K562 (cell line): ENCODE data around the gene NHS. TPM values are rescaled to one million over a fixed set of nuclear protein-coding genes. Genes with fewer than 3 reads are reported as not detected.

Source experiments
- ATAC-seq: fragments of 200-7000 bp; cut with Tn5 transposase; 3 replicates; pipeline ENCODE4 v1.9.1; 2020; ENCODE audit warnings: moderate library complexity
- BruUV-seq: library from RNA; stranded (reverse); fragments of 400-500 nt; replicated peaks from 2 replicates; lab custom pipeline; 2021; lab: Mats Ljungman, UMichigan
- CTCF ChIA-PET: fragments of 300-600 bp; formaldehyde crosslinking; extraction: SDS; loops from one replicate; lab custom pipeline; 2021; ENCODE audit warnings: low intra/inter-chr PET ratio; lab: Yijun Ruan, JAX
- POLR2A ChIA-PET: fragments of 300-600, 350-650 bp; sonication (Branson Sonifier 250); formaldehyde crosslinking; extraction: SDS; loops from one replicate; lab custom pipeline; 2021; ENCODE audit warnings: antibody characterized with exemption, inconsistent platforms; lab: Yijun Ruan, JAX
- DNase-seq, 4 experiments: peaks; one replicate each; pipeline versions ENCODE4 v3.0.0 to v3.0.0-alpha.2; 2011 to 2018; ENCODE audit warnings: low spot score in 3 of 4, mixed read lengths in 3 of 4; ENCODE audit errors: extremely low read depth in 1 of 4
- FAIRE-seq: peaks from 2 replicates; lab custom pipeline; 2011; peaks lifted over from hg19 to GRCh38; lab: Jason Lieb, UNC
- H2AFZ ChIP-seq: 2 replicates; pipeline ENCODE4 v1.6.0; 2011; ENCODE audit warnings: low read depth, low read length, control low read depth, inconsistent platforms
- H3K27ac ChIP-seq: fragments of 200-600 bp; 3 replicates; pipeline ENCODE4 v1.8.0; 2011; ENCODE audit warnings: low read depth, mild to moderate bottlenecking, control low read depth, inconsistent platforms, low read length, moderate library complexity, mixed read lengths; ENCODE audit errors: extremely low read depth
- H3K27me3 ChIP-seq, 2 experiments: fragments of 300-600 bp in 1 of 2; 2 replicates in 1 of 2; 3 replicates in 1 of 2; pipeline versions ENCODE4 v1.6.0 to v1.8.0; 2011; ENCODE audit warnings: inconsistent platforms in 2 of 2, low read length in 2 of 2, mild to moderate bottlenecking in 1 of 2, mixed read lengths in 1 of 2, moderate library complexity in 1 of 2; ENCODE audit not compliant: control insufficient read depth in 2 of 2, insufficient read depth in 2 of 2
- H3K36me3 ChIP-seq: fragments of 300-600 bp; 3 replicates; pipeline ENCODE4 v1.8.0; 2011; ENCODE audit warnings: mild to moderate bottlenecking, low read length, inconsistent platforms; ENCODE audit not compliant: control insufficient read depth, insufficient read depth
- H3K4me1 ChIP-seq, 2 experiments: fragments of 200-600 bp in 1 of 2; replicated peaks in 1 of 2; 2 replicates in 1 of 2; 3 replicates in 1 of 2; pipeline versions ENCODE4 v1.5.1 to v1.8.0; 2011; ENCODE audit warnings: inconsistent platforms in 2 of 2, low read length in 2 of 2, mild to moderate bottlenecking in 1 of 2, mixed read lengths in 1 of 2, moderate library complexity in 1 of 2; ENCODE audit not compliant: control insufficient read depth in 2 of 2, insufficient read depth in 2 of 2
- H3K4me2 ChIP-seq: 2 replicates; pipeline ENCODE4 v1.6.1; 2011; ENCODE audit warnings: low read length, control low read depth, inconsistent platforms, mixed read lengths; ENCODE audit not compliant: insufficient read depth
- H3K4me3 ChIP-seq: fragments of 200-600 bp; sonication (generic), shearing (Covaris generic); 2 replicates; pipeline ENCODE4 v1.5.1; 2016; ENCODE audit warnings: control low read depth, inconsistent platforms
- H3K79me2 ChIP-seq: fragments of 200-600 bp; 3 replicates; pipeline ENCODE4 v1.8.0; 2011; ENCODE audit warnings: low read length, inconsistent platforms; ENCODE audit not compliant: control insufficient read depth, insufficient read depth
- H3K9ac ChIP-seq, 2 experiments: 2 replicates each; pipeline versions ENCODE4 v1.6.0 to v1.6.1; 2011; ENCODE audit warnings: low read depth in 2 of 2, low read length in 2 of 2, control low read depth in 1 of 2, inconsistent platforms in 1 of 2, mild to moderate bottlenecking in 1 of 2, mixed read lengths in 1 of 2; ENCODE audit not compliant: insufficient read depth in 1 of 2
- H3K9me1 ChIP-seq: one replicate; pipeline ENCODE4 v1.6.0; 2011; ENCODE audit warnings: inconsistent platforms, mild to moderate bottlenecking, low read length, moderate library complexity; ENCODE audit not compliant: control insufficient read depth, insufficient read depth
- H3K9me3 ChIP-seq: replicated peaks from 2 replicates; pipeline ENCODE4 v1.5.1; 2011; ENCODE audit warnings: low read depth, low read length, inconsistent platforms; ENCODE audit not compliant: control insufficient read depth, insufficient read depth
- H4K20me1 ChIP-seq: replicated peaks from 2 replicates; pipeline ENCODE4 v1.6.1; 2011; ENCODE audit warnings: low read length, inconsistent platforms, mixed read lengths; ENCODE audit not compliant: control insufficient read depth, insufficient read depth
- BDP1 ChIP-seq: IDR thresholded peaks from 3 replicates; pipeline ENCODE4 v1.6.1; 2011; ENCODE audit not compliant: insufficient read length, insufficient read depth
- ETV5 ChIP-seq: sonication (generic); formaldehyde crosslinking; IDR thresholded peaks from 2 replicates; pipeline ENCODE4 v1.4.0; 2020; ENCODE audit warnings: low read depth, mild to moderate bottlenecking, missing genetic modification reagents
- EZH2 ChIP-seq: IDR thresholded peaks from 2 replicates; pipeline ENCODE4 v1.6.1; 2012; ENCODE audit warnings: low read depth, mild to moderate bottlenecking, inconsistent platforms, low read length, borderline replicate concordance
- HNRNPH1 ChIP-seq: fragments of 200-400 bp; formaldehyde crosslinking; optimal IDR thresholded peaks from 2 replicates; pipeline ENCODE3; 2017; ENCODE audit warnings: low read depth, mild to moderate bottlenecking, low read length, moderate library complexity
- PPARD ChIP-seq: fragments of 250-450 bp; sonication (Bioruptor Pico); IDR thresholded peaks from 2 replicates; pipeline ENCODE4 v1.8.0; 2022; ENCODE audit warnings: inconsistent platforms, mild to moderate bottlenecking, moderate library complexity
- ZNF134 ChIP-seq: fragments of 250-450 bp; sonication (Bioruptor Pico); conservative IDR thresholded peaks from 2 replicates; pipeline ENCODE4 v1.4.0; 2020
- ZNF695 ChIP-seq: fragments of 450-650 bp; formaldehyde crosslinking; IDR thresholded peaks from 2 replicates; pipeline ENCODE4 v1.4.0; 2020; ENCODE audit warnings: mild to moderate bottlenecking, moderate library complexity
- ZNF76 ChIP-seq: fragments of 250-450 bp; sonication (Bioruptor Pico); IDR thresholded peaks from 2 replicates; pipeline ENCODE4 v1.4.0; 2020; ENCODE audit warnings: mild to moderate bottlenecking, moderate library complexity, borderline replicate concordance
- WGBS: fragments of 100-300 bp; shearing (Covaris generic); methylation state at CpG from one replicate; pipeline ENCODE4 v1.1.6; 2016; ENCODE audit warnings: low coverage, mixed read lengths; ENCODE audit not compliant: insufficient coverage; ENCODE audit errors: missing lambda C conversion rate; 5-methylcytosine and 5-hydroxymethylcytosine counted together
- in situ Hi-C: fragments of 300-500 bp; cut with MboI; formaldehyde crosslinking; loops from 4 replicates; pipeline ENCODE4 v1.15.0; 2018; ENCODE audit warnings: inconsistent platforms, mixed read lengths
- intact Hi-C: fragments of 100-400 bp; cut with micrococcal nuclease; formaldehyde crosslinking; loops from 2 replicates; pipeline ENCODE4 v1.14.2; 2022
- polyA plus RNA-seq, 8 experiments: library from polyadenylated mRNA; depleted of rRNA in 4 of 8; stranded (reverse) in 5 of 8; unstranded in 3 of 8; fragments of >200 nt; fragmentation: Nextera tagmentation in 2 of 8; fragmentation: Illumina TruSeq in 1 of 8; extraction: Ambion mirVana in 2 of 8; extraction: Trizol in 1 of 8; gene quantifications; 2 replicates each; pipeline versions ENCODE4 v1.2.1 to v1.2.3, GENCODE V29; 2011 to 2014; ENCODE audit warnings: inconsistent platforms in 1 of 8, missing spikeins in 1 of 8
- total RNA-seq, 7 experiments: library from RNA; depleted of rRNA in 6 of 7; stranded (reverse); fragments of >200 nt in 6 of 7; fragmentation: Illumina TruSeq in 2 of 7; extraction: Trizol in 2 of 7; gene quantifications; 2 replicates each; pipeline versions ENCODE4 v1.2.1 to v1.2.3, GENCODE V29; 2011 to 2021; ENCODE audit warnings: low replicate concordance in 1 of 7
- TF ChIP-seq, protein P1 (sequence below): fragments of 150-350 bp; conservative IDR thresholded peaks from 2 replicates; pipeline ENCODE4 v1.6.1; 2014; ENCODE audit warnings: low read length
- TF ChIP-seq, protein P2 (sequence below): fragments of 450-650 bp; IDR thresholded peaks from 2 replicates; pipeline ENCODE4 v1.6.1; 2016; ENCODE audit warnings: mild to moderate bottlenecking, moderate library complexity

The NHS gene
- total and polyA plus RNA-seq, 9 of the 15 experiments (the other 6 are each of a cell fraction or from before 2014, with no cell fraction given) = 0.02 TPM; not detected in 8

GRCh38 chrX:17438221-17438620 is 63.2 kb downstream of the NHS start:
- no peaks in the 10 kb centered on the region for H3K79me2 ChIP-seq
- H3K9me1 ChIP-seq = no peaks in the 10 kb centered on the region
- no TSS peak for BruUV-seq
- FAIRE-seq = no peak
- no peak overlapping the region for H2AFZ ChIP-seq
- in situ Hi-C loops (no loop called here), intact Hi-C loops (no loop called here)
- H3K27me3 ChIP-seq = no peaks in the 10 kb centered on the region
- no peaks in the 10 kb centered on the region for H3K4me1 ChIP-seq
- H3K4me3 ChIP-seq = no peak overlapping the region
- no peak overlapping the region for H3K4me2 ChIP-seq
- 0% methylated on average over 5 of the region's 6 CpGs for WGBS
- H3K9ac ChIP-seq = no peak overlapping the region
- POLR2A ChIA-PET = no interaction called here
- H3K36me3 ChIP-seq = no peaks in the 10 kb centered on the region
- no peak for DNase-seq
- H3K9me3 ChIP-seq = no peaks in the 10 kb centered on the region
- H3K27ac ChIP-seq = no peak overlapping the region
- no peak for ATAC-seq
- CTCF ChIA-PET = no interaction called here
- H4K20me1 ChIP-seq = no peaks in the 10 kb centered on the region
- TF ChIP-seq, protein P1, sequence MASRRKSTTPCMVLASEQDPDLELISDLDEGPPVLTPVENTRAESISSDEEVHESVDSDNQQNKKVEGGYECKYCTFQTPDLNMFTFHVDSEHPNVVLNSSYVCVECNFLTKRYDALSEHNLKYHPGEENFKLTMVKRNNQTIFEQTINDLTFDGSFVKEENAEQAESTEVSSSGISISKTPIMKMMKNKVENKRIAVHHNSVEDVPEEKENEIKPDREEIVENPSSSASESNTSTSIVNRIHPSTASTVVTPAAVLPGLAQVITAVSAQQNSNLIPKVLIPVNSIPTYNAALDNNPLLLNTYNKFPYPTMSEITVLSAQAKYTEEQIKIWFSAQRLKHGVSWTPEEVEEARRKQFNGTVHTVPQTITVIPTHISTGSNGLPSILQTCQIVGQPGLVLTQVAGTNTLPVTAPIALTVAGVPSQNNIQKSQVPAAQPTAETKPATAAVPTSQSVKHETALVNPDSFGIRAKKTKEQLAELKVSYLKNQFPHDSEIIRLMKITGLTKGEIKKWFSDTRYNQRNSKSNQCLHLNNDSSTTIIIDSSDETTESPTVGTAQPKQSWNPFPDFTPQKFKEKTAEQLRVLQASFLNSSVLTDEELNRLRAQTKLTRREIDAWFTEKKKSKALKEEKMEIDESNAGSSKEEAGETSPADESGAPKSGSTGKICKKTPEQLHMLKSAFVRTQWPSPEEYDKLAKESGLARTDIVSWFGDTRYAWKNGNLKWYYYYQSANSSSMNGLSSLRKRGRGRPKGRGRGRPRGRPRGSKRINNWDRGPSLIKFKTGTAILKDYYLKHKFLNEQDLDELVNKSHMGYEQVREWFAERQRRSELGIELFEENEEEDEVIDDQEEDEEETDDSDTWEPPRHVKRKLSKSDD = no peak
- no peak for TF ChIP-seq ETV5 (CRISPR knock-in tag)
- TF ChIP-seq, protein P2, sequence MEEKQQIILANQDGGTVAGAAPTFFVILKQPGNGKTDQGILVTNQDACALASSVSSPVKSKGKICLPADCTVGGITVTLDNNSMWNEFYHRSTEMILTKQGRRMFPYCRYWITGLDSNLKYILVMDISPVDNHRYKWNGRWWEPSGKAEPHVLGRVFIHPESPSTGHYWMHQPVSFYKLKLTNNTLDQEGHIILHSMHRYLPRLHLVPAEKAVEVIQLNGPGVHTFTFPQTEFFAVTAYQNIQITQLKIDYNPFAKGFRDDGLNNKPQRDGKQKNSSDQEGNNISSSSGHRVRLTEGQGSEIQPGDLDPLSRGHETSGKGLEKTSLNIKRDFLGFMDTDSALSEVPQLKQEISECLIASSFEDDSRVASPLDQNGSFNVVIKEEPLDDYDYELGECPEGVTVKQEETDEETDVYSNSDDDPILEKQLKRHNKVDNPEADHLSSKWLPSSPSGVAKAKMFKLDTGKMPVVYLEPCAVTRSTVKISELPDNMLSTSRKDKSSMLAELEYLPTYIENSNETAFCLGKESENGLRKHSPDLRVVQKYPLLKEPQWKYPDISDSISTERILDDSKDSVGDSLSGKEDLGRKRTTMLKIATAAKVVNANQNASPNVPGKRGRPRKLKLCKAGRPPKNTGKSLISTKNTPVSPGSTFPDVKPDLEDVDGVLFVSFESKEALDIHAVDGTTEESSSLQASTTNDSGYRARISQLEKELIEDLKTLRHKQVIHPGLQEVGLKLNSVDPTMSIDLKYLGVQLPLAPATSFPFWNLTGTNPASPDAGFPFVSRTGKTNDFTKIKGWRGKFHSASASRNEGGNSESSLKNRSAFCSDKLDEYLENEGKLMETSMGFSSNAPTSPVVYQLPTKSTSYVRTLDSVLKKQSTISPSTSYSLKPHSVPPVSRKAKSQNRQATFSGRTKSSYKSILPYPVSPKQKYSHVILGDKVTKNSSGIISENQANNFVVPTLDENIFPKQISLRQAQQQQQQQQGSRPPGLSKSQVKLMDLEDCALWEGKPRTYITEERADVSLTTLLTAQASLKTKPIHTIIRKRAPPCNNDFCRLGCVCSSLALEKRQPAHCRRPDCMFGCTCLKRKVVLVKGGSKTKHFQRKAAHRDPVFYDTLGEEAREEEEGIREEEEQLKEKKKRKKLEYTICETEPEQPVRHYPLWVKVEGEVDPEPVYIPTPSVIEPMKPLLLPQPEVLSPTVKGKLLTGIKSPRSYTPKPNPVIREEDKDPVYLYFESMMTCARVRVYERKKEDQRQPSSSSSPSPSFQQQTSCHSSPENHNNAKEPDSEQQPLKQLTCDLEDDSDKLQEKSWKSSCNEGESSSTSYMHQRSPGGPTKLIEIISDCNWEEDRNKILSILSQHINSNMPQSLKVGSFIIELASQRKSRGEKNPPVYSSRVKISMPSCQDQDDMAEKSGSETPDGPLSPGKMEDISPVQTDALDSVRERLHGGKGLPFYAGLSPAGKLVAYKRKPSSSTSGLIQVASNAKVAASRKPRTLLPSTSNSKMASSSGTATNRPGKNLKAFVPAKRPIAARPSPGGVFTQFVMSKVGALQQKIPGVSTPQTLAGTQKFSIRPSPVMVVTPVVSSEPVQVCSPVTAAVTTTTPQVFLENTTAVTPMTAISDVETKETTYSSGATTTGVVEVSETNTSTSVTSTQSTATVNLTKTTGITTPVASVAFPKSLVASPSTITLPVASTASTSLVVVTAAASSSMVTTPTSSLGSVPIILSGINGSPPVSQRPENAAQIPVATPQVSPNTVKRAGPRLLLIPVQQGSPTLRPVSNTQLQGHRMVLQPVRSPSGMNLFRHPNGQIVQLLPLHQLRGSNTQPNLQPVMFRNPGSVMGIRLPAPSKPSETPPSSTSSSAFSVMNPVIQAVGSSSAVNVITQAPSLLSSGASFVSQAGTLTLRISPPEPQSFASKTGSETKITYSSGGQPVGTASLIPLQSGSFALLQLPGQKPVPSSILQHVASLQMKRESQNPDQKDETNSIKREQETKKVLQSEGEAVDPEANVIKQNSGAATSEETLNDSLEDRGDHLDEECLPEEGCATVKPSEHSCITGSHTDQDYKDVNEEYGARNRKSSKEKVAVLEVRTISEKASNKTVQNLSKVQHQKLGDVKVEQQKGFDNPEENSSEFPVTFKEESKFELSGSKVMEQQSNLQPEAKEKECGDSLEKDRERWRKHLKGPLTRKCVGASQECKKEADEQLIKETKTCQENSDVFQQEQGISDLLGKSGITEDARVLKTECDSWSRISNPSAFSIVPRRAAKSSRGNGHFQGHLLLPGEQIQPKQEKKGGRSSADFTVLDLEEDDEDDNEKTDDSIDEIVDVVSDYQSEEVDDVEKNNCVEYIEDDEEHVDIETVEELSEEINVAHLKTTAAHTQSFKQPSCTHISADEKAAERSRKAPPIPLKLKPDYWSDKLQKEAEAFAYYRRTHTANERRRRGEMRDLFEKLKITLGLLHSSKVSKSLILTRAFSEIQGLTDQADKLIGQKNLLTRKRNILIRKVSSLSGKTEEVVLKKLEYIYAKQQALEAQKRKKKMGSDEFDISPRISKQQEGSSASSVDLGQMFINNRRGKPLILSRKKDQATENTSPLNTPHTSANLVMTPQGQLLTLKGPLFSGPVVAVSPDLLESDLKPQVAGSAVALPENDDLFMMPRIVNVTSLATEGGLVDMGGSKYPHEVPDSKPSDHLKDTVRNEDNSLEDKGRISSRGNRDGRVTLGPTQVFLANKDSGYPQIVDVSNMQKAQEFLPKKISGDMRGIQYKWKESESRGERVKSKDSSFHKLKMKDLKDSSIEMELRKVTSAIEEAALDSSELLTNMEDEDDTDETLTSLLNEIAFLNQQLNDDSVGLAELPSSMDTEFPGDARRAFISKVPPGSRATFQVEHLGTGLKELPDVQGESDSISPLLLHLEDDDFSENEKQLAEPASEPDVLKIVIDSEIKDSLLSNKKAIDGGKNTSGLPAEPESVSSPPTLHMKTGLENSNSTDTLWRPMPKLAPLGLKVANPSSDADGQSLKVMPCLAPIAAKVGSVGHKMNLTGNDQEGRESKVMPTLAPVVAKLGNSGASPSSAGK = no peak
- no peak for TF ChIP-seq ZNF134 (CRISPR knock-in tag)
- no peak for TF ChIP-seq EZH2
- TF ChIP-seq BDP1 = no peak
- TF ChIP-seq HNRNPH1 = no peak
- no peak for TF ChIP-seq ZNF76 (CRISPR knock-in tag)
- TF ChIP-seq PPARD (CRISPR knock-in tag) = no peak
- TF ChIP-seq ZNF695 (CRISPR knock-in tag) = no peak
